HepG2 (cell line): ENCODE results near the gene MYO9A. TPM values are rescaled to one million over a fixed set of nuclear protein-coding genes. Genes with fewer than 3 reads are reported as not detected.

Experiments used
- ADNP ChIP-seq: sonication (generic); formaldehyde crosslinking; IDR thresholded peaks from 2 replicates; pipeline ENCODE4 v1.4.0; 2020; ENCODE audit warnings: missing genetic modification reagents
- CBX2 ChIP-seq, 2 experiments: fragments of 200-600 bp in 1 of 2; sonication (generic); formaldehyde crosslinking in 1 of 2; IDR thresholded peaks; 2 replicates each; pipeline versions ENCODE4 v1.7.0 to v1.8.1; 2018 to 2022; ENCODE audit warnings: low read depth in 2 of 2, low read length in 1 of 2, mild to moderate bottlenecking in 1 of 2, missing genetic modification reagents in 1 of 2
- KLF12 ChIP-seq: sonication (generic); formaldehyde crosslinking; IDR thresholded peaks from 2 replicates; pipeline ENCODE4 v1.4.0; 2020; ENCODE audit warnings: missing genetic modification reagents, borderline replicate concordance
- NCOA1 ChIP-seq: sonication (generic); formaldehyde crosslinking; IDR thresholded peaks from 2 replicates; pipeline ENCODE4 v1.9.0; 2021; ENCODE audit warnings: missing genetic modification reagents
- NFRKB ChIP-seq: fragments of 450-650 bp; IDR thresholded peaks from 2 replicates; pipeline ENCODE4 v1.6.1; 2017
- ONECUT2 ChIP-seq: sonication (generic); formaldehyde crosslinking; IDR thresholded peaks from 2 replicates; pipeline ENCODE4 v1.4.0; 2020; ENCODE audit warnings: missing genetic modification reagents
- RCOR2 ChIP-seq: IDR thresholded peaks from 2 replicates; pipeline ENCODE4 v1.6.1; 2016; ENCODE audit warnings: missing biosample characterization, missing genetic modification reagents
- SETDB1 ChIP-seq: sonication (generic); formaldehyde crosslinking; IDR thresholded peaks from 2 replicates; pipeline ENCODE4 v1.5.1; 2020; ENCODE audit warnings: missing genetic modification reagents, mild to moderate bottlenecking, borderline replicate concordance
- ZNF550 ChIP-seq: sonication (generic); formaldehyde crosslinking; IDR thresholded peaks from 2 replicates; pipeline ENCODE4 v1.4.0; 2020; ENCODE audit warnings: mild to moderate bottlenecking, missing genetic modification reagents, borderline replicate concordance
- ZNF678 ChIP-seq: sonication (generic); formaldehyde crosslinking; IDR thresholded peaks from 2 replicates; pipeline ENCODE4 v1.4.0; 2020; ENCODE audit warnings: mild to moderate bottlenecking, missing genetic modification reagents
- ZNF773 ChIP-seq: sonication (generic); formaldehyde crosslinking; IDR thresholded peaks from 2 replicates; pipeline ENCODE4 v1.4.0; 2020; ENCODE audit warnings: missing genetic modification reagents, borderline replicate concordance
- ZNF782 ChIP-seq: sonication (generic); formaldehyde crosslinking; IDR thresholded peaks from 2 replicates; pipeline ENCODE4 v1.4.0; 2020; ENCODE audit warnings: missing genetic modification reagents, mild to moderate bottlenecking, borderline replicate concordance
- polyA plus RNA-seq, 8 experiments: library from polyadenylated mRNA; depleted of rRNA in 3 of 8; stranded (reverse) in 7 of 8; unstranded in 1 of 8; fragments of >200 nt; fragmentation: Illumina TruSeq in 4 of 8; extraction: Trizol in 4 of 8; gene quantifications; 2 replicates each; pipeline versions ENCODE4 v1.2.1 to v1.2.3, GENCODE V29; 2011 to 2016; ENCODE audit warnings: low read depth in 4 of 8, missing spikeins in 1 of 8, mixed read lengths in 1 of 8; ENCODE audit not compliant: insufficient read depth in 1 of 8
- total RNA-seq, 5 experiments: library from RNA; depleted of rRNA; stranded (reverse); fragments of >200 nt; fragmentation: Illumina TruSeq; extraction: Trizol; gene quantifications; 2 replicates each; pipeline ENCODE4 v1.2.3, GENCODE V29; 2016; ENCODE audit warnings: low read depth in 1 of 5
- TF ChIP-seq, protein P1 (sequence below): IDR thresholded peaks from 2 replicates; pipeline ENCODE4 v1.6.1; 2018; ENCODE audit warnings: missing genetic modification reagents, mild to moderate bottlenecking, missing compliant biosample characterization
- TF ChIP-seq, protein P2 (sequence below): sonication (generic); formaldehyde crosslinking; IDR thresholded peaks from 2 replicates; pipeline ENCODE4 v1.5.1; 2020; ENCODE audit warnings: mild to moderate bottlenecking, missing genetic modification reagents, borderline replicate concordance
- TF ChIP-seq, protein P3 (sequence below): sonication (generic); formaldehyde crosslinking; IDR thresholded peaks from 2 replicates; pipeline ENCODE4 v1.5.0; 2020; ENCODE audit warnings: missing genetic modification reagents

MYO9A gene
- total and polyA plus RNA-seq, 2 of the 13 experiments (the other 11 are each of a cell fraction or from before 2014, with no cell fraction given) = 4.8 to 15.3 TPM

DNA sequence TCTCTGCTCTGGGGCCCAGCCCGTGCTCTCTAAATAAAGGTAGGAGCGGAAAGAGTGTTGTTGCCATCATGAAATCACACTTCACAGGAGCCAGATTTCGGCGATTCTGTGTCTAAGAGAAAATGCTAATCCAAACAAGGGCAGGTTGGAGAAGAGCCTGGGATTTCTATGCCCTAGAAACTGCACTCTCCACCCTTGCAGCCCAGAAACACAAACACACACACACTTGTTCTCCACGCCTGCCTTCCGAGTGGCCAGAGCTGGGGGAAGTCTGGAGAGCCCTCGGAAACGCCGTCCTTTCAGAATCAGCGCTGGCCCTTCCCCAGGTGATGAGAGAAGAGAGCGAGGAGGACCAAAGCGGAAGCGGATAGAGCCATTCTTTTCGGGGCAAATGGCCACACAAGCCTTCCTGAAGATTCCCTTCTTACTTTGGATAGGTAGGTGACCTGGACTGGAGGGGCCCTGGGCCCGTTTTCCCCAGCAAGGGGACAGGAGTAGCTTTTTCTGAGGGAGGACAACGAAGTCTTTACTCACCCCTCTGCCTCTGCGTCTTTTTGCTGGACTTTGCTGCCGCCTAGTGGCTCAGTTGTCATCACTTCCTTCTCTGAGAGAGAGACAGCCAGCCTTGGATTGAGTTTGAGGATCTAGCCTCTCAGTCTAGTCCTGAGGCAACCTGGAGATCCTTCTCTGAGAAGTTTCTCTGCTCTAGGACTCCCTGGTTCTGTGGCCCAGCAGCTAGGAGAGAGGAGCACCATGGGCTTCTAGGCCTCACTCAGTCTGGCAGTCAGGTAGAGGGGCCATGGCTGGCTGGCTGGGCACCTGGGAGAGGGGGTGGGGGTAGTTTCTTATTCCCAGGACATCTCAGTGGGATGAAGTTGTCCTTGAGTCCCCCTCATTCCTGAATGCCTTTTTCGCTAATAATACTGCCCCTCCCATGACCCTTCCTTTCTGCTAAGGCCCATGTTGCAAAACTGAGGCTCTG lies 38.0 kb upstream of the MYO9A start (continued):
- TF ChIP-seq, protein P1, sequence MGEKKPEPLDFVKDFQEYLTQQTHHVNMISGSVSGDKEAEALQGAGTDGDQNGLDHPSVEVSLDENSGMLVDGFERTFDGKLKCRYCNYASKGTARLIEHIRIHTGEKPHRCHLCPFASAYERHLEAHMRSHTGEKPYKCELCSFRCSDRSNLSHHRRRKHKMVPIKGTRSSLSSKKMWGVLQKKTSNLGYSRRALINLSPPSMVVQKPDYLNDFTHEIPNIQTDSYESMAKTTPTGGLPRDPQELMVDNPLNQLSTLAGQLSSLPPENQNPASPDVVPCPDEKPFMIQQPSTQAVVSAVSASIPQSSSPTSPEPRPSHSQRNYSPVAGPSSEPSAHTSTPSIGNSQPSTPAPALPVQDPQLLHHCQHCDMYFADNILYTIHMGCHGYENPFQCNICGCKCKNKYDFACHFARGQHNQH (CRISPR knock-in tag) = no peak
- no peak for TF ChIP-seq CBX2 (IDR thresholded peaks at IDR 0.05; ENCODE audit: low read depth, low read length)
- no peak for TF ChIP-seq CBX2 (CRISPR knock-in tag; IDR thresholded peaks at IDR 0.05; ENCODE audit: low read depth)
- no peak for TF ChIP-seq ADNP (CRISPR knock-in tag)
- no peak for TF ChIP-seq KLF12 (CRISPR knock-in tag)
- TF ChIP-seq NCOA1 (CRISPR knock-in tag) = no peak
- TF ChIP-seq, protein P2, sequence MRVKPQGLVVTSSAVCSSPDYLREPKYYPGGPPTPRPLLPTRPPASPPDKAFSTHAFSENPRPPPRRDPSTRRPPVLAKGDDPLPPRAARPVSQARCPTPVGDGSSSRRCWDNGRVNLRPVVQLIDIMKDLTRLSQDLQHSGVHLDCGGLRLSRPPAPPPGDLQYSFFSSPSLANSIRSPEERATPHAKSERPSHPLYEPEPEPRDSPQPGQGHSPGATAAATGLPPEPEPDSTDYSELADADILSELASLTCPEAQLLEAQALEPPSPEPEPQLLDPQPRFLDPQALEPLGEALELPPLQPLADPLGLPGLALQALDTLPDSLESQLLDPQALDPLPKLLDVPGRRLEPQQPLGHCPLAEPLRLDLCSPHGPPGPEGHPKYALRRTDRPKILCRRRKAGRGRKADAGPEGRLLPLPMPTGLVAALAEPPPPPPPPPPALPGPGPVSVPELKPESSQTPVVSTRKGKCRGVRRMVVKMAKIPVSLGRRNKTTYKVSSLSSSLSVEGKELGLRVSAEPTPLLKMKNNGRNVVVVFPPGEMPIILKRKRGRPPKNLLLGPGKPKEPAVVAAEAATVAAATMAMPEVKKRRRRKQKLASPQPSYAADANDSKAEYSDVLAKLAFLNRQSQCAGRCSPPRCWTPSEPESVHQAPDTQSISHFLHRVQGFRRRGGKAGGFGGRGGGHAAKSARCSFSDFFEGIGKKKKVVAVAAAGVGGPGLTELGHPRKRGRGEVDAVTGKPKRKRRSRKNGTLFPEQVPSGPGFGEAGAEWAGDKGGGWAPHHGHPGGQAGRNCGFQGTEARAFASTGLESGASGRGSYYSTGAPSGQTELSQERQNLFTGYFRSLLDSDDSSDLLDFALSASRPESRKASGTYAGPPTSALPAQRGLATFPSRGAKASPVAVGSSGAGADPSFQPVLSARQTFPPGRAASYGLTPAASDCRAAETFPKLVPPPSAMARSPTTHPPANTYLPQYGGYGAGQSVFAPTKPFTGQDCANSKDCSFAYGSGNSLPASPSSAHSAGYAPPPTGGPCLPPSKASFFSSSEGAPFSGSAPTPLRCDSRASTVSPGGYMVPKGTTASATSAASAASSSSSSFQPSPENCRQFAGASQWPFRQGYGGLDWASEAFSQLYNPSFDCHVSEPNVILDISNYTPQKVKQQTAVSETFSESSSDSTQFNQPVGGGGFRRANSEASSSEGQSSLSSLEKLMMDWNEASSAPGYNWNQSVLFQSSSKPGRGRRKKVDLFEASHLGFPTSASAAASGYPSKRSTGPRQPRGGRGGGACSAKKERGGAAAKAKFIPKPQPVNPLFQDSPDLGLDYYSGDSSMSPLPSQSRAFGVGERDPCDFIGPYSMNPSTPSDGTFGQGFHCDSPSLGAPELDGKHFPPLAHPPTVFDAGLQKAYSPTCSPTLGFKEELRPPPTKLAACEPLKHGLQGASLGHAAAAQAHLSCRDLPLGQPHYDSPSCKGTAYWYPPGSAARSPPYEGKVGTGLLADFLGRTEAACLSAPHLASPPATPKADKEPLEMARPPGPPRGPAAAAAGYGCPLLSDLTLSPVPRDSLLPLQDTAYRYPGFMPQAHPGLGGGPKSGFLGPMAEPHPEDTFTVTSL (CRISPR knock-in tag) = no peak
- TF ChIP-seq ZNF773 (CRISPR knock-in tag) = no peak
- TF ChIP-seq, protein P3, sequence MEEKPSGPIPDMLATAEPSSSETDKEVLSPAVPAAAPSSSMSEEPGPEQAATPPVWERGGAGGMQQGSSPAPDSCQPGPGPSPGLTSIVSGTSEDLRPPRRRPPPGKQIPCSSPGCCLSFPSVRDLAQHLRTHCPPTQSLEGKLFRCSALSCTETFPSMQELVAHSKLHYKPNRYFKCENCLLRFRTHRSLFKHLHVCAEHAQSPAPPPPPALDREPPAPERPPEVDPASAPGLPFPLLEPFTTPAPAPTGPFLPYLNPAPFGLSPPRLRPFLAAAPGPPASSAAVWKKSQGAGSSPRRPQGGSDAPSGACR (CRISPR knock-in tag) = no peak
- TF ChIP-seq SETDB1 (CRISPR knock-in tag) = no peak
- no peak for TF ChIP-seq ZNF550
- no peak for TF ChIP-seq NFRKB
- no peak for TF ChIP-seq ONECUT2 (CRISPR knock-in tag)
- TF ChIP-seq ZNF678 (CRISPR knock-in tag) = no peak
- TF ChIP-seq ZNF782 (CRISPR knock-in tag) = 0 out of 2 replicates have a peak, but pooled peaks have one; percentile 32
- no peak for TF ChIP-seq RCOR2 (CRISPR knock-in tag)
